HT-29 (cell line): ENCODE measurements around the gene SH3PXD2A. TPM values are rescaled to one million over a fixed set of nuclear protein-coding genes. Genes with fewer than 3 reads are reported as not detected.
"Not testable (repeated sequence)": the region's sequence is repeated elsewhere in the genome, so short reads cannot be mapped to it uniquely, and the experiment has no call there.

Source experiments
- DNase-seq: peaks from one replicate; pipeline ENCODE4 v3.0.0-alpha.2; 2015; ENCODE audit warnings: low spot score
- total RNA-seq: library from RNA; depleted of rRNA; stranded (reverse); fragments of >200 nt; shearing (Covaris generic); gene quantifications from 2 replicates; pipeline ENCODE4 v1.2.3, GENCODE V29; 2014

The SH3PXD2A gene
- total RNA-seq, 1 experiment from 2014 or later: 2.7 TPM

- DNase-seq: no peak
Observed at GRCh38 chr10:103850572-103850895, 4.8 kb downstream of the SH3PXD2A start.

DNA sequence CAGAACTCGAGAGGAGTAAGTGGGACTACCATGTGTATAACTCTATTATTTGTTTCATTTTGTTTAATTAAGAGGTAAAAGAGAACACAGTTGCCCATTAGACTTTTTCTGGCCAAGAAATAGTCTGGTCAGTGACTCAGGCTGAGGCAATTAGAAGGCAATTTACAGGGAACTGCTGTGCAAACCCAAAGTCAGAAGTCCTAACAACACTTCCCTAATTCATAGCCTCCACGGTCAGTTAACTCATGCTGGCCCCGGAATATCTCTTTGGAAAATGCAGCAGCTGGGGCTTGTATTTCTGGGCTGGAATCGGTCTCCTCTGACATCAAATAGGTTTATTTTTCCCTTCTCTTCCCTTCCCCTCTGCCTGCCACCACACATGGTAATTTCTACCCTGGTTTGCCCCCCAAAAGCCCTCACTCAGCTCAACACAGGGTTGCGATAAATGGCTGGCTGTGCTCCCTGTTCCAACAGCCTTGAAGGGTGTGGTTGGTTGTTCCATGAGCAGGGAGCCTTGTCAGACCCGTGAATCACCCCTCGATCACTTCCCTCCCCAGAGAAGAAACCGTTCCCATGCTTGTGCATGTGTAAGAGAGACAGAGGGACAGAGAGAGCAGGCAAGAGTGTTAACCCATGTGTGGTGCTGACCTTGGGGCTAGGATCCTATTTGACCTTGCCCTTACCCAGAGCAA is 5.3 kb downstream of the SH3PXD2A start:
- DNase-seq: no peak

GRCh38 chr10:103849212-103849877 is 6.0 kb downstream of the SH3PXD2A start:
- DNase-seq: no peak

DNA sequence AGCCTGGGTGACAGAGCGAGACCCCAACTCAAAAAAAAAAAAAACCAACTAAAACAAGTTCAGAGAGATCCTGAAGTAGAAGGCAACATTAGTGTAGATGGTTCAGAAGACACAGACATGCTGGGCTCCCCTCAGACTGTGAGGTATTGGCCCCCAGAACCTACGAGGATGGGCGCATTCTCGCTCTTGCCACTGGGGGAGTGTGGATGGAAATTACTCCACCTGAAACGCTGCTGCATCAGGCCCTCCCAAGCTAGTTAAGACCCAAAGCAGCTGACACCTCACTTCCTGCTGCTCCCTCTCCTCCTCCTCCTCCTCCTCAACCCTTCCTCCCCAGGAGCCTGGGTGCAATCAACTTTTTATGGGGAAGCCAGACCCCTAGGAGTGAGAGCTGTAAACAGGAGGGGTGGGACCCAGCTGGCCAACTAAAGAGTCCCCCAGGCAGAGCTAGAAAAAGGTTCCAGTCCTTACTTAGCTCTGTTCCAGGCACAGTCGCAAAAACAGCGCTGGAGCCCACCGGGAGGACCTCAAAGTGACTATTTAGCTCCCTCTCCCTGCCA is 7.4 kb downstream of the SH3PXD2A start:
- DNase-seq: no peak

GRCh38 chr10:103847346-103847745 is 8.0 kb downstream of the SH3PXD2A start:
- no peak for DNase-seq

GRCh38 chr10:103845972-103846371 is 9.4 kb downstream of the SH3PXD2A start:
- DNase-seq: no peak

GRCh38 chr10:103845346-103845745 is 10.0 kb downstream of the SH3PXD2A start:
- not testable (repeated sequence) for DNase-seq

- DNase-seq: no peak
Observed at GRCh38 chr10:103843854-103844570, 11.4 kb downstream of the SH3PXD2A start.

DNA sequence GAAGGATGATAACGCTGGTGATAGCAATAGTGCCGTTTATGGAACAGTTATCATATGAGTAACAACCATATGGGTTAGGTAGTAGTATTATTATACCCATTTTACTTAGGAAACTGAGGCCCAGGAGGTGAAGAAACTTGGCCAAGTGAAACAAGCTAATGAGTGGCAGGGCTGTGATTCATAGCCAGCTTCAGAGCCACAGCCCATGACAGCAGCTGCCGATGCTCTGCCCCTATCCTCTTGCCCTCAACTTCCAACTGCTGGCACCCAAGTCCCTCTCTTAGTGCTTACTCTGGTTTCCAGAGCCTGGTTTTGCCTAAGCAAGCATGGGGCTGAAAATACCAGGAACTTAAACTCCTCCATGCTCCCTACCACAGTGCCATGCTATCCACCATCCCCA is 12.3 kb downstream of the SH3PXD2A start:
- DNase-seq: no peak

DNA sequence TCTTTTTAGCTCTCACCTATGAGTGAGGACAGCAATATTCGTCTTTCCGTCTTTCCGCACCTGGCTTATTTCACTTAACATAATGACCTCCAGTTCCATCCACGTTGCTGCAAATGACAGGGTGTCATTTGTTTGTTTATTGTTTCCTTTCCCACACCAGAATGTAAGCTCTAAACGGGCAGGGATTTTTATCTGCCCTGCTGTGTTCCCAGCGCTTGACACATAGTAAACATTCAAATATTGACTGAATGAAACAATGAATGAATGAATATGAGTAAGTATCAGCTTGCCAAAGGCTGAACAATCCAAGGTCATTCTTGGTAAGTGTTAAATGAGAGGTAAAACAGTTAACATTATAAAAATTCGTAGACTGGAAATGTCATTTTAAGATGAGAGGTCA is 12.8 kb downstream of the SH3PXD2A start:
- no peak for DNase-seq

GRCh38 chr10:103841519-103841918 is 13.9 kb downstream of the SH3PXD2A start:
- no peak for DNase-seq

GRCh38 chr10:103840740-103841070 is 14.7 kb downstream of the SH3PXD2A start:
- DNase-seq: no peak

GRCh38 chr10:103839872-103840739 is 15.3 kb downstream of the SH3PXD2A start:
- no peak for DNase-seq

GRCh38 chr10:103839519-103839871 is 15.9 kb downstream of the SH3PXD2A start:
- no peak for DNase-seq

DNA sequence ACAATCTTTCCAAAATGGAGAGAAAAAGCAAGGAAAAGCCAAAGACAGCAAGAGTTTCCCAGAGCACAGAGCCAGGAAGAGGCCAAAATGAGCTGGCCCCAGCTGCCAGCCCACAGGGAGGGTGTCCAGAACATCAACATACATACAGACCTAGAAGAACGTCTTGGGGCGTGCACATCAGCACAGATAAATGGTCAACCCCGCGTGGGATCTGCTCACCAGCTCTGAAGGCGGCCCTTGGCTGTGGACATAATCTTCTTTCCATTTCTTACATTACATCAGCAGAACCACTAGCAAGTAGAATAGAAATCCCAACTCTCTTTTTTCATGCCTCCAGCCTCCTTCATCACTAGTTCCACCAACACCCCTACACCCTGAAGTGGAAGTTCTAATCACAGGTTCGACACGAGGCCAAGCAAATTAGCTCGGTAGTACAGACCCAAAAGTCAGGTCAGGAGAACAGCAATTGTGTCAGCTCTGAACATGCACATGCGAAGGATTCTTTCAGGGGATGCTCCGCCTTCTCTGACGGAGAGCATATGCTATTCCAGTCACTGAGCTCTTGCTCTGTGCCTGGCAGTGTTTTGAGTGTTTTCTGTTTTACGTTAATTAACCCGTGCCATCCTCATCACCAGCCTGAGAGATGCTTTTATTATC is 16.4 kb downstream of the SH3PXD2A start:
- no peak for DNase-seq

- no peak for DNase-seq
Observed at GRCh38 chr10:103838070-103838395, 17.3 kb downstream of the SH3PXD2A start.

- DNase-seq: no peak
Observed at GRCh38 chr10:103837370-103838069, 17.9 kb downstream of the SH3PXD2A start.

- DNase-seq: no peak
Observed at GRCh38 chr10:103836861-103837260, 18.5 kb downstream of the SH3PXD2A start.

DNA sequence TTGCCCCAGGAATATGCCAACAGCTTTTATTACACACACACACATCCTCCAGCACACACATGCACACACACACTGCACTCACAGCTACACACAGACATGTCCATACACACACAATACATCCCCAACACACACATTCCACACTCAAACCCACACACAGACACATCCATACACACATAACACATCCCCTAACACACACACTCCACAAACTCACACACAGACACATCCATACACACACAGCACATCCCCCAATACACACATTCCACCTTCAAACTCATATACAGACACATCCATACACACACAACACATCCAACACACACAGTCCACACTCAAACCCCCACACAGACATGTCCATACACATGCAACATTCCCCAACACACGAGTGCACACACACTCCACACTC is 19.1 kb downstream of the SH3PXD2A start:
- DNase-seq: no peak

- DNase-seq: no peak
Observed at GRCh38 chr10:103835096-103836050, 20.0 kb downstream of the SH3PXD2A start.
